NCI-H446 treated with DMSO at 0.1 percent for 48 hours (cell line): Measurements from ENCODE around the gene SRSF3.
"Not testable (repeated sequence)": the region's sequence is repeated elsewhere in the genome, so short reads cannot be mapped to it uniquely, and the experiment has no call there.

Source experiments
- DNase-seq: peaks from one replicate; lab custom pipeline; 2025; lab: John Stamatoyannopoulos, UW

SRSF3 gene

GRCh38 chr6:36594029-36594815 lies at the start of gene SRSF3:
TSS of gene SRSF3 (plus strand) at chr6:36594362. CDS start at chr6:36596763, 2,401 bp downstream.
- peak; percentile 98 for DNase-seq

GRCh38 chr6:36545767-36546307 lies 48.3 kb upstream of the SRSF3 start:
- DNase-seq, result no peak

- no peak for DNase-seq
Observed at GRCh38 chr6:36546308-36546919, 47.7 kb upstream of the SRSF3 start.

GRCh38 chr6:36546920-36547645 lies 47.1 kb upstream of the SRSF3 start, which contains the start of gene STK38:
TSS of gene STK38 (minus strand) at chr6:36547479. CDS start at chr6:36540202, 7,277 bp downstream.
- DNase-seq, result peak; percentile 68

- no peak for DNase-seq
Observed at GRCh38 chr6:36547646-36548400, 46.3 kb upstream of the SRSF3 start.

- DNase-seq, result no peak
Observed at GRCh38 chr6:36548401-36548743, 45.8 kb upstream of the SRSF3 start.

- no peak for DNase-seq
Observed at GRCh38 chr6:36550473-36551000, 43.6 kb upstream of the SRSF3 start.

GRCh38 chr6:36555750-36556252 lies 38.4 kb upstream of the SRSF3 start:
- DNase-seq, result no peak

GRCh38 chr6:36556281-36556680 lies 37.9 kb upstream of the SRSF3 start:
- DNase-seq, result no peak

GRCh38 chr6:36559011-36559793 lies 35.0 kb upstream of the SRSF3 start:
- no peak for DNase-seq

- DNase-seq, result no peak
Observed at GRCh38 chr6:36560822-36561221, 33.3 kb upstream of the SRSF3 start.

GRCh38 chr6:36563237-36563927 lies 30.8 kb upstream of the SRSF3 start:
- no peak for DNase-seq

GRCh38 chr6:36563928-36564284 lies 30.3 kb upstream of the SRSF3 start:
- DNase-seq, result no peak

- DNase-seq, result no peak
Observed at GRCh38 chr6:36566418-36566905, 27.7 kb upstream of the SRSF3 start.

- DNase-seq, result no peak
Observed at GRCh38 chr6:36570264-36570663, 23.9 kb upstream of the SRSF3 start.

GRCh38 chr6:36571122-36572043 lies 22.8 kb upstream of the SRSF3 start:
- DNase-seq, result no peak

GRCh38 chr6:36572353-36573311 lies 21.5 kb upstream of the SRSF3 start:
- not testable (repeated sequence) for DNase-seq

- DNase-seq, result no peak
Observed at GRCh38 chr6:36574679-36575078, 19.5 kb upstream of the SRSF3 start.
